Omental fat pad (tissue), 4 donors: ENCODE data around the gene GFPT1. TPM values are rescaled to one million over a fixed set of nuclear protein-coding genes. Genes with fewer than 3 reads are reported as not detected.

Experiments used
- ATAC-seq: fragments of 150-250 bp; one replicate; pipeline ENCODE4 v1.9.1; 2016; ENCODE audit warnings: mild to moderate bottlenecking, moderate library complexity; ENCODE audit not compliant: low FRiP score
- DNase-seq: peaks from one replicate; pipeline ENCODE4 v3.0.0-alpha.2; 2019; ENCODE audit warnings: low spot score
- CTCF ChIP-seq, 3 donors: fragments of 450-650 bp; IDR thresholded peaks; one replicate each; pipeline ENCODE4 v1.5.1; 2016 to 2017; ENCODE audit warnings: antibody characterized with exemption in 3 of 3, mild to moderate bottlenecking in 3 of 3, moderate library complexity in 2 of 3
- small RNA-seq: library from RNA; depleted of rRNA; stranded (forward); fragments of <200 nt; gene quantifications from one replicate; pipeline ENCODE3, GENCODE V24; 2016
- total RNA-seq, 4 donors: library from RNA; depleted of rRNA; stranded (reverse); fragments of >200 nt; gene quantifications; one replicate each; pipeline ENCODE4 v1.1.0, GENCODE V29; 2016

The GFPT1 gene
- total RNA-seq, 4 donors from 2014 or later, result 32.9 to 105 (median 54.5) TPM

GRCh38 chr2:69271831-69272257 is 115.2 kb downstream of the GFPT1 start:
- no peak for TF ChIP-seq CTCF (IDR thresholded peaks at IDR 0.05)
- DNase-seq (no peak), ATAC-seq (no peak)

Small RNA genes lying within 50 kb of the gene (small RNA-seq; reads per million reads assigned to genes)
- gene RF00019, result not detected

Other genes with a start within 250 kb of the GFPT1 start
- gene NFU1, start 50.2 kb upstream of the GFPT1 start, total RNA-seq, result 10 to 100 TPM; 36.5 to 84.8 (median 47.3) TPM